Calu3 (cell line): ENCODE measurements around the gene TUBGCP2. TPM values are rescaled to one million over a fixed set of nuclear protein-coding genes. Genes with fewer than 3 reads are reported as not detected.
"Not testable (repeated sequence)": the region's sequence is repeated elsewhere in the genome, so short reads cannot be mapped to it uniquely, and the experiment has no call there.

Source experiments
- BruUV-seq: library from RNA; stranded (reverse); fragments of 400-500 nt; replicated peaks from 2 replicates; lab custom pipeline; 2021; lab: Mats Ljungman, UMichigan
- CTCF ChIA-PET: fragments of 300-600 bp; sonication (Branson Sonifier 250); formaldehyde crosslinking; loops from one replicate; lab custom pipeline; 2022; ENCODE audit warnings: antibody characterized with exemption; lab: Charles Lee
- DNase-seq: peaks from one replicate; pipeline ENCODE4 v3.0.0; 2022
- H3K27ac Mint-ChIP-seq: one replicate; pipeline ENCODE4 v1.8.0; 2022; ENCODE audit warnings: mixed read lengths; ENCODE audit not compliant: unreplicated experiment
- H3K27me3 Mint-ChIP-seq: one replicate; pipeline ENCODE4 v1.8.0; 2022; ENCODE audit warnings: mixed read lengths; ENCODE audit not compliant: unreplicated experiment
- H3K36me3 Mint-ChIP-seq: one replicate; pipeline ENCODE4 v1.8.0; 2022; ENCODE audit warnings: mild to moderate bottlenecking, moderate library complexity, mixed read lengths; ENCODE audit not compliant: insufficient read depth, unreplicated experiment
- H3K4me1 Mint-ChIP-seq: one replicate; pipeline ENCODE4 v1.8.0; 2022; ENCODE audit warnings: mild to moderate bottlenecking, low read depth, mixed read lengths; ENCODE audit not compliant: unreplicated experiment
- H3K4me3 Mint-ChIP-seq: one replicate; pipeline ENCODE4 v1.8.0; 2022; ENCODE audit warnings: mild to moderate bottlenecking, low read depth, moderate library complexity, mixed read lengths; ENCODE audit not compliant: unreplicated experiment
- H3K9me3 Mint-ChIP-seq: one replicate; pipeline ENCODE4 v1.8.0; 2022; ENCODE audit warnings: low read depth, mixed read lengths; ENCODE audit not compliant: unreplicated experiment
- intact Hi-C: fragments of 100-400 bp; cut with micrococcal nuclease; formaldehyde crosslinking; loops from one replicate; pipeline ENCODE4 v1.10.0; 2022; ENCODE audit not compliant: unreplicated experiment
- total RNA-seq: library from RNA; stranded (reverse); gene quantifications from 2 replicates; pipeline ENCODE4 v1.2.3, GENCODE V29; 2022
- TF ChIP-seq, protein P1 (sequence below): fragments of 200-600 bp; IDR thresholded peaks from one replicate; pipeline ENCODE4 v1.8.0; 2022; ENCODE audit warnings: antibody characterized with exemption; ENCODE audit not compliant: unreplicated experiment

The TUBGCP2 gene
- total RNA-seq, 1 experiment from 2014 or later: 47.2 TPM

DNA sequence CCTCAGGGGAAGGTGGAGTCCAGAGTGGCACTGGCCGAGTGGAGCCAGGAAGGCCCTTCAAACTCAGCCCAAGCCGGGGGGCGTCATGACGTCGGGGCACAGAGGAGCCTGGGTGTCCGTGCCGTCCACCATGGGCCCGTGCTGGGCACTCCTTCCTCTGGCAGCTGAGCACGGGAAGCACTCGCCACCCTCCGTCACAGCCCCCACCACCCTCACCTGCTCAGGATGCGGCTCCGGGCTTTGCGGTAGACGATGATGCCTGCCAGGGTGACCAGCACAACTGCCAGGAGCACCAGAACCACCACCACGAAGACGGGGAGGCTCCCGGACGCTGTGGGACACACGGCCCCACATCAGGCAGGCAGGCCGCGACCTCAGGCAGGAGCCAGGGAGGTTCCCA lies 40.1 kb downstream of the TUBGCP2 start:
- BruUV-seq: no TSS peak
- no peaks in the 10 kb centered on the region for H3K27me3 Mint-ChIP-seq
- CTCF ChIA-PET: no interaction called here
- no peak overlapping the region for H3K4me3 Mint-ChIP-seq
- DNase-seq: no peak
- intact Hi-C loops: no loop called here
- H3K9me3 Mint-ChIP-seq: no peaks in the 10 kb centered on the region
- no peaks in the 10 kb centered on the region for H3K4me1 Mint-ChIP-seq
- TF ChIP-seq, protein P1, sequence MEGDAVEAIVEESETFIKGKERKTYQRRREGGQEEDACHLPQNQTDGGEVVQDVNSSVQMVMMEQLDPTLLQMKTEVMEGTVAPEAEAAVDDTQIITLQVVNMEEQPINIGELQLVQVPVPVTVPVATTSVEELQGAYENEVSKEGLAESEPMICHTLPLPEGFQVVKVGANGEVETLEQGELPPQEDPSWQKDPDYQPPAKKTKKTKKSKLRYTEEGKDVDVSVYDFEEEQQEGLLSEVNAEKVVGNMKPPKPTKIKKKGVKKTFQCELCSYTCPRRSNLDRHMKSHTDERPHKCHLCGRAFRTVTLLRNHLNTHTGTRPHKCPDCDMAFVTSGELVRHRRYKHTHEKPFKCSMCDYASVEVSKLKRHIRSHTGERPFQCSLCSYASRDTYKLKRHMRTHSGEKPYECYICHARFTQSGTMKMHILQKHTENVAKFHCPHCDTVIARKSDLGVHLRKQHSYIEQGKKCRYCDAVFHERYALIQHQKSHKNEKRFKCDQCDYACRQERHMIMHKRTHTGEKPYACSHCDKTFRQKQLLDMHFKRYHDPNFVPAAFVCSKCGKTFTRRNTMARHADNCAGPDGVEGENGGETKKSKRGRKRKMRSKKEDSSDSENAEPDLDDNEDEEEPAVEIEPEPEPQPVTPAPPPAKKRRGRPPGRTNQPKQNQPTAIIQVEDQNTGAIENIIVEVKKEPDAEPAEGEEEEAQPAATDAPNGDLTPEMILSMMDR: no peak
- H3K27ac Mint-ChIP-seq: no peak overlapping the region
- H3K36me3 Mint-ChIP-seq: peaks cover 14% of the 10 kb centered on the region

DNA sequence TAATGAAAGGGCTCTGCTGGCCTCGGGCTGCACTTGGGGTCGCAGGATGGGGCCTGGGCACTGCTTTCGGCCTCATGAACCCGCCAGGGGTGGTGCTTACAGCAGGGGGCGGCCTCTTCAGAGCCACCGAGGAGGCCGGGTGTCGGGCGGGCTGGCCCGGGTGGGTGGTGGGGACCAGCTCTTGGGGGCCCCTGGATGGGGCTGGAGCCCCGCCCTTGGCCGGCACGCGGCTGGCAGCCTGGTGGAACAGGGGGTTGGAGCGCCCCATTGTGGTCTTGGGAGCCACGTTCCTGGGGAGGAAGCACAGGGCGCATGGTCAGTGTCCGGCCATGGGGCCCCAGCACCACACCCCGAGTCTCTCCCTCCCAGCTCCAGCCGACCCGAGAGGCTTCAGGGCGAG lies 40.8 kb downstream of the TUBGCP2 start:
- H3K9me3 Mint-ChIP-seq: no peaks in the 10 kb centered on the region
- H3K27ac Mint-ChIP-seq: no peak overlapping the region
- no peak overlapping the region for H3K4me3 Mint-ChIP-seq
- TF ChIP-seq, protein P1: no peak
- DNase-seq: no peak
- intact Hi-C loops: no loop called here
- peaks cover 14% of the 10 kb centered on the region for H3K36me3 Mint-ChIP-seq
- BruUV-seq: no TSS peak
- H3K27me3 Mint-ChIP-seq: no peaks in the 10 kb centered on the region
- CTCF ChIA-PET: no interaction called here
- H3K4me1 Mint-ChIP-seq: no peaks in the 10 kb centered on the region

DNA sequence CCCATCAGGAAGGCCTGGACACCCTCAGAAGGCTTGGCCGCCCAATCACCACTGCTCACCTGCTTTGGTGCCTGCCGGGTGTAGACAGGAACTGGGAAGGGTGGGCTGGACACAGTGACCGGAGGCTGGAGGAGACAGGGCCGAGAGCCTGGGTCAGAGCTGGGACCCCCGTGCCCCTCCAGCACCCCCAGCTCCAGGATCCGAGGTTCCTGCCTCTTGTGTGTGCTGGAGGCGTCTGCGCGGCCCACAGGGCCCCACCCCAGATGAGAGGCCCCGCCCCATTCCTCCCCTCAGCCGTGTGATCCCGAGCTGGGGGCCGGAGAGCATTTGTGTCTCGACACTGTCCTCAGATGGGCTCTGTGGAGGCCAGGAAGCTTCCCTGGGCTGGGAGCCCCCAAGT lies 41.4 kb downstream of the TUBGCP2 start:
- BruUV-seq: no TSS peak
- CTCF ChIA-PET: no interaction called here
- H3K4me3 Mint-ChIP-seq: no peak overlapping the region

DNA sequence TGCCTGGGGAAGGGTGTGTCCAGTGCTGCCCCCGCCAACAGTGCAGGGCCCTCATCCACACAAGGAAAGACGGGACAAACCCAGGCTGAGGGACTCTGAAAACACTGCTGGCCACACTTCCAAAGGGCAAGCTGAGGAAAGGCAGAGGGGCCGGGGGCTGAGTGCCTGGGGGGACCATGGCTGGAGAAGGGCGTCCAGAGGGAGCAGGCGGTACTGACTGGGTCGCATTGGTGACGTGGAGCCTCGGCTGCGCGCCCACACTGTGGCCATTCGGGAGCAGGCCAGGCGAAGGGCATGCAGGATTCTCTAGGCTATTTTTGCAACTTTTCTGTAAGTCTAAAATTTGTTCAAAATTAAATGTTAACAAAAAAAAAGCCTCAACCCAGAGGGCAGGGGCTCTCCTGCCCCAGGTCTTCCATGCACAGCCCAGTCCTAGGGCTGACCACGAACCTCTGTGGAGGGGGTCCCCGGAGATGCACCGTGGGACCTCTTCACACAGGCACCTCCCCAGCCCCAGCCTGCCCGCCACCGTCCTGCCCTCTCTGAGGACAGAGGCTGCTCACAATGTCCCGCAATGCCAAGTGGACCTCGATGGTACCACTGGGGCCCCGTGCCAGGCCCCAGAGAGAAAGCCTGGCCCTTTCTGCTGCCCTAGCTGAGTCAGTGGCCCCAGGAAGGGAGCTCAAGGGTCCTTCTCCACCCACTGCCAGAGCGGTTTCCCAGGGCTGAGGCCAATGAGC lies 42.4 kb downstream of the TUBGCP2 start:
- CTCF ChIA-PET: no interaction called here
- TF ChIP-seq, protein P1: no peak
- BruUV-seq: no TSS peak
- Mint-ChIP-seq H3K4me3 (no peak overlapping the region), H3K27me3 (no peaks in the 10 kb centered on the region), H3K9me3 (no peaks in the 10 kb centered on the region), H3K27ac (no peak overlapping the region), H3K4me1 (no peaks in the 10 kb centered on the region), H3K36me3 (peaks cover 7% of the 10 kb centered on the region)
- DNase-seq: no peak
- intact Hi-C loops: no loop called here

More for the DNA sequence above, 41.4 kb downstream of the TUBGCP2 start:
- intact Hi-C loops: no loop called here
- H3K27ac Mint-ChIP-seq: no peak overlapping the region
- H3K4me1 Mint-ChIP-seq: no peaks in the 10 kb centered on the region
- DNase-seq: no peak
- H3K9me3 Mint-ChIP-seq: no peaks in the 10 kb centered on the region
- TF ChIP-seq, protein P1: no peak
- H3K27me3 Mint-ChIP-seq: no peaks in the 10 kb centered on the region
- H3K36me3 Mint-ChIP-seq: peaks cover 11% of the 10 kb centered on the region

DNA sequence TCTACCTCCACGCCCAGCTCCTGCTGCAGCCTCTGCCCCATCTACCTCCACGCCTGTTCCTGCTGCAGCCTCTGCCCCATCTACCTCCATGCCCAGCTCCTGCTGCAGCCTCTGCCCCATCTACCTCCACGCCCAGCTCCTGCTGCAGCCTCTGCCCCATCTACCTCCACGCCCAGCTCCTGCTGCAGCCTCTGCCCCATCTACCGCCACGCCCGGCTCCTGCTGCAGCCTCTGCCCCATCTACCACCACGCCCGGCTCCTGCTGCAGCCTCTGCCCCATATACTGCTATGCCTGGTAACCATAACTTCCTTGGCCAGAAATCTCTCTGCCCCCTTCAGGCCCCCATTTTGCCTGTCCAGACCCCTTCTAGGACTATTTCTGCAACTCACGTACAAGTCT lies 43.6 kb downstream of the TUBGCP2 start:
- H3K4me3 Mint-ChIP-seq, DNase-seq, H3K9me3 Mint-ChIP-seq, H3K27me3 Mint-ChIP-seq, H3K27ac Mint-ChIP-seq, CTCF ChIA-PET, BruUV-seq, H3K4me1 Mint-ChIP-seq, intact Hi-C loops: not testable (repeated sequence)
- H3K36me3 Mint-ChIP-seq: peaks cover 12% of the 10 kb centered on the region
